A673 (cell line): ENCODE data around the gene BABAM2.

Experiments used
- CTCF ChIP-seq: fragments of 300-800, 200-600 bp; sonication (generic); conservative IDR thresholded peaks from 2 replicates; pipeline ENCODE4 v1.5.1; 2017; ENCODE audit warnings: low read depth, mild to moderate bottlenecking, antibody characterized with exemption, low read length, moderate library complexity, mixed read lengths
- EZH2 ChIP-seq: fragments of 200-600 bp; sonication (generic); IDR thresholded peaks from 2 replicates; pipeline ENCODE4 v1.6.1; 2017; ENCODE audit warnings: borderline replicate concordance, low read depth, mild to moderate bottlenecking, mixed read lengths, antibody characterized with exemption, low read length; ENCODE audit not compliant: poor library complexity, severe bottlenecking

GRCh38 chr2:28343184-28343942 is 452.8 kb downstream of the BABAM2 start:
- no peak for TF ChIP-seq CTCF
- no peak for TF ChIP-seq EZH2
